HEK293 (cell line): Measurements from ENCODE around the gene WLS.

Experiments used
- CTCF ChIA-PET: fragments of 350-600 bp; formaldehyde crosslinking; extraction: SDS; loops from one replicate; lab custom pipeline; 2021; ENCODE audit warnings: antibody characterized with exemption; lab: Yijun Ruan, JAX
- POLR2A ChIA-PET: fragments of 300-600 bp; formaldehyde crosslinking; extraction: SDS; loops from one replicate; lab custom pipeline; 2020; ENCODE audit warnings: antibody characterized with exemption, inconsistent platforms; lab: Yijun Ruan, JAX
- H3K27ac ChIP-seq: fragments of 200-500 bp; sonication (Bioruptor generic); 2 replicates; pipeline ENCODE4 v1.5.1; 2014; ENCODE audit warnings: low read depth, low read length, control low read depth, inconsistent platforms; ENCODE audit errors: extremely low read depth
- H3K36me3 ChIP-seq, 2 experiments: fragments of 200-500 bp in 1 of 2; sonication (Bioruptor generic) in 1 of 2; 1 replicate in 1 of 2; 2 replicates in 1 of 2; pipeline ENCODE4 v1.5.1; 2014 to 2017; ENCODE audit warnings: inconsistent platforms in 2 of 2, low read length in 2 of 2; ENCODE audit not compliant: control insufficient read depth in 2 of 2, insufficient read depth in 1 of 2
- H3K4me1 ChIP-seq: fragments of 200-500 bp; sonication (Bioruptor generic); 2 replicates; pipeline ENCODE4 v1.5.1; 2014; ENCODE audit warnings: mild to moderate bottlenecking, low read length, inconsistent platforms; ENCODE audit not compliant: control insufficient read depth, insufficient read depth
- H3K4me3 ChIP-seq: 2 replicates; pipeline ENCODE4 v1.5.1; 2011; ENCODE audit warnings: low read depth, mild to moderate bottlenecking, control low read depth, low read length, moderate library complexity
- H3K9me3 ChIP-seq: fragments of 200-500 bp; sonication (Bioruptor generic); 2 replicates; pipeline ENCODE4 v1.5.1; 2014; ENCODE audit warnings: low read depth, low read length, inconsistent platforms; ENCODE audit not compliant: control insufficient read depth, insufficient read depth
- ATF2 ChIP-seq: fragments of 450-650 bp; formaldehyde crosslinking; IDR thresholded peaks from 2 replicates; pipeline ENCODE4 v1.5.1; 2016; ENCODE audit warnings: missing biosample characterization, missing genetic modification characterization, low read depth
- BCL6B ChIP-seq: fragments of 450-650 bp; formaldehyde crosslinking; IDR thresholded peaks from 2 replicates; pipeline ENCODE4 v1.5.1; 2017; ENCODE audit warnings: missing biosample characterization, missing genetic modification characterization
- EGR2 ChIP-seq: fragments of 450-650 bp; formaldehyde crosslinking; IDR thresholded peaks from 2 replicates; pipeline ENCODE4 v1.5.1; 2016; ENCODE audit warnings: low read depth, missing biosample characterization, missing genetic modification characterization
- INSM2 ChIP-seq: fragments of 450-650 bp; formaldehyde crosslinking; IDR thresholded peaks from 2 replicates; pipeline ENCODE4 v1.5.1; 2016; ENCODE audit warnings: missing biosample characterization, missing genetic modification characterization
- KLF10 ChIP-seq: fragments of 450-650 bp; IDR thresholded peaks from 2 replicates; pipeline ENCODE4 v1.5.1; 2018; ENCODE audit warnings: missing biosample characterization, mild to moderate bottlenecking, missing genetic modification characterization
- KLF8 ChIP-seq: fragments of 450-650 bp; formaldehyde crosslinking; IDR thresholded peaks from 2 replicates; pipeline ENCODE4 v1.5.1; 2016; ENCODE audit warnings: missing biosample characterization, missing genetic modification characterization
- PATZ1 ChIP-seq: fragments of 450-650 bp; formaldehyde crosslinking; IDR thresholded peaks from 2 replicates; pipeline ENCODE4 v1.5.1; 2016; ENCODE audit warnings: missing biosample characterization, missing genetic modification characterization
- PRDM6 ChIP-seq: fragments of 450-650 bp; formaldehyde crosslinking; IDR thresholded peaks from 2 replicates; pipeline ENCODE4 v1.5.1; 2017; ENCODE audit warnings: missing biosample characterization, missing genetic modification characterization
- SP7 ChIP-seq: fragments of 450-650 bp; formaldehyde crosslinking; IDR thresholded peaks from 2 replicates; pipeline ENCODE4 v1.5.1; 2016; ENCODE audit warnings: missing biosample characterization, missing genetic modification characterization
- WT1 ChIP-seq: fragments of 450-650 bp; formaldehyde crosslinking; IDR thresholded peaks from 2 replicates; pipeline ENCODE4 v1.5.1; 2016; ENCODE audit warnings: missing biosample characterization, missing genetic modification characterization
- ZBTB44 ChIP-seq: fragments of 450-650 bp; IDR thresholded peaks from 2 replicates; pipeline ENCODE4 v1.5.1; 2018; ENCODE audit warnings: missing biosample characterization, mild to moderate bottlenecking, missing genetic modification characterization
- ZFHX2 ChIP-seq: fragments of 450-650 bp; formaldehyde crosslinking; conservative IDR thresholded peaks from 2 replicates; pipeline ENCODE4 v1.5.1; 2016; ENCODE audit warnings: missing biosample characterization, missing genetic modification characterization
- ZNF184 ChIP-seq: fragments of 450-650 bp; IDR thresholded peaks from 2 replicates; pipeline ENCODE4 v1.5.1; 2018; ENCODE audit warnings: missing biosample characterization, mild to moderate bottlenecking, missing genetic modification characterization
- ZNF362 ChIP-seq: fragments of 450-650 bp; formaldehyde crosslinking; IDR thresholded peaks from 2 replicates; pipeline ENCODE4 v1.5.1; 2016; ENCODE audit warnings: missing biosample characterization, missing genetic modification characterization
- ZNF366 ChIP-seq: fragments of 450-650 bp; formaldehyde crosslinking; conservative IDR thresholded peaks from 2 replicates; pipeline ENCODE4 v1.5.1; 2016; ENCODE audit warnings: missing biosample characterization, missing genetic modification characterization
- ZNF394 ChIP-seq: fragments of 450-650 bp; formaldehyde crosslinking; IDR thresholded peaks from 2 replicates; pipeline ENCODE4 v1.5.1; 2016; ENCODE audit warnings: missing biosample characterization, missing genetic modification characterization, mild to moderate bottlenecking, moderate library complexity, borderline replicate concordance
- ZNF501 ChIP-seq: fragments of 450-650 bp; formaldehyde crosslinking; IDR thresholded peaks from 2 replicates; pipeline ENCODE4 v1.5.1; 2016; ENCODE audit warnings: missing biosample characterization, missing genetic modification characterization
- ZNF514 ChIP-seq: fragments of 450-650 bp; formaldehyde crosslinking; IDR thresholded peaks from 2 replicates; pipeline ENCODE4 v1.5.1; 2016; ENCODE audit warnings: missing biosample characterization, missing genetic modification characterization
- ZNF707 ChIP-seq: fragments of 450-650 bp; formaldehyde crosslinking; IDR thresholded peaks from 2 replicates; pipeline ENCODE4 v1.5.1; 2016; ENCODE audit warnings: missing biosample characterization, missing genetic modification characterization
- ZNF777 ChIP-seq: fragments of 450-650 bp; formaldehyde crosslinking; IDR thresholded peaks from 2 replicates; pipeline ENCODE4 v1.5.1; 2017; ENCODE audit warnings: missing biosample characterization, missing genetic modification characterization, borderline replicate concordance
- ZNF843 ChIP-seq: fragments of 450-650 bp; formaldehyde crosslinking; IDR thresholded peaks from 2 replicates; pipeline ENCODE4 v1.5.1; 2016; ENCODE audit warnings: missing biosample characterization, missing genetic modification characterization
- ZXDB ChIP-seq: fragments of 450-650 bp; formaldehyde crosslinking; IDR thresholded peaks from 2 replicates; pipeline ENCODE4 v1.5.1; 2016; ENCODE audit warnings: missing biosample characterization, missing genetic modification characterization

Gene WLS

GRCh38 chr1:68197891-68198290, 34.4 kb downstream of the WLS start:
- Histone ChIP-seq H3K36me3 (peaks cover 0 to 7% of the 10 kb centered on the region in 2 experiments), H3K4me1 (peaks cover 42% of the 10 kb centered on the region), H3K4me3 (no peak overlapping the region), H3K27ac (peak overlapping the region; percentile 26; the same call in 1 of the 2 replicates), H3K9me3 (no peaks in the 10 kb centered on the region)
- CTCF ChIA-PET: interaction anchor here (0.9 to 1.6 kb wide), 5 partner anchors 9 to 82 kb away, joined by 3 to 6 read pairs (median 4); partner anchors contain the start of gene WLS
- TF ChIP-seq ZXDB (tag by site-specific recombination) (peak; percentile 53; the same call in 1 of the 2 replicates), ATF2 (tag by site-specific recombination) (no peak), ZBTB44 (tag by site-specific recombination) (peak; percentile 56), ZFHX2 (tag by site-specific recombination) (peak; percentile 39; the same call in 1 of the 2 replicates), INSM2 (tag by site-specific recombination) (0 out of 2 replicates have a peak, but pooled peaks have one; percentile 19), SP7 (tag by site-specific recombination) (peak; percentile 87), EGR2 (tag by site-specific recombination) (peak; percentile 24; the same call in 1 of the 2 replicates), PRDM6 (peak; percentile 70), ZNF777 (tag by site-specific recombination) (no peak), ZNF843 (tag by site-specific recombination) (peak; percentile 41; the same call in 1 of the 2 replicates), ZNF394 (tag by site-specific recombination) (no peak), ZNF362 (tag by site-specific recombination) (0 out of 2 replicates have a peak, but pooled peaks have one; percentile 38), KLF8 (tag by site-specific recombination) (0 out of 2 replicates have a peak, but pooled peaks have one; percentile 24), ZNF184 (tag by site-specific recombination) (peak; percentile 91), ZNF707 (tag by site-specific recombination) (no peak), ZNF501 (tag by site-specific recombination) (peak; percentile 25; the same call in 1 of the 2 replicates), ZNF366 (tag by site-specific recombination) (peak; percentile 71), KLF10 (0 out of 2 replicates have a peak, but pooled peaks have one; percentile 25), ZNF514 (tag by site-specific recombination) (no peak), WT1 (tag by site-specific recombination) (peak; percentile 26; the same call in 1 of the 2 replicates), PATZ1 (tag by site-specific recombination) (peak; percentile 52; the same call in 1 of the 2 replicates), BCL6B (peak; percentile 95)
- POLR2A ChIA-PET: interaction anchor here (1.4 kb wide), 1 partner anchor 35 kb away, joined by 8 read pairs; the partner anchor contains the start of gene WLS
